Cortex of kidney (tissue), 1 donor: ENCODE results near the gene SPRED3.

Source experiments
- DNase-seq: peaks from one replicate; lab custom pipeline; 2025; lab: John Stamatoyannopoulos, UW

SPRED3 gene

DNA sequence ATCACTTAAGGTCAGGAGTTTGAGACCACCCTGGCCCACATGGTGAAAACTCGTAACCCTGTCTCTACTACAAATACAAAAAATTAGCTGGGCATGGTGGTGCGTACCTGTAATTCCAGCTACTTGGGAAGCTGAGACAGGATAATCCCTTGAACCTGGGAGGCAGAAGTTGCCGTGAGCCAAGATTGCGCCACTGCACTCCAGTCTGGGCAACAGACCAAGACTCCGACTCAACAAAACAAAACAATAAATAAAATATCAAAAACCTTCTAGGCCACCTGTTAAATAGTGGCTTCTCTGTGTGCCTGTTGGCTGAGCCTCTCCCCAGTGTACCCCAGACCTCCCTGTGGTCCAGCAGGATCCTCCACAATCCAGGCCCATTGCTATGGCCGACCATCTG, 17.4 kb upstream of the SPRED3 start:
- no peak for DNase-seq

DNA sequence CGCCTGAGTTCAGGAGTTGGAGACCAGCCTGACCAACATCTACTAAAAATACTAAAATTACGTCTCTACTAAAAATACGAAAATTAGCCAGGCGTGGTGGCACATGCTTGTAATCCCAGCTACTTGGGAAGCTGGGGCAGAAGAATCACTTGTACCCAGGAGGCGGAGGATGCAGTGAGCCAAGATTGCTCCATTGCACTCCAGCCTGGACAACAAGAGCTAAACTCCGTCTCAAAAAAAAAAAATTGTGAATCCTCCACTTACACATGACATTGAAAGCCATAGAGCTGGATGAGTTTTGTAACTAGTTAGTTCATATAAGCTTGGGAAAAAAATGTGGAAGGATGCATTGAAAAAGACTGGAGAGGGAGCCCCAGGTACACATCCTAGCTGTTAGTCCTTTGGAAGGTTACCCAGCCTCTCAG, 14.6 kb upstream of the SPRED3 start:
- DNase-seq = no peak

DNA sequence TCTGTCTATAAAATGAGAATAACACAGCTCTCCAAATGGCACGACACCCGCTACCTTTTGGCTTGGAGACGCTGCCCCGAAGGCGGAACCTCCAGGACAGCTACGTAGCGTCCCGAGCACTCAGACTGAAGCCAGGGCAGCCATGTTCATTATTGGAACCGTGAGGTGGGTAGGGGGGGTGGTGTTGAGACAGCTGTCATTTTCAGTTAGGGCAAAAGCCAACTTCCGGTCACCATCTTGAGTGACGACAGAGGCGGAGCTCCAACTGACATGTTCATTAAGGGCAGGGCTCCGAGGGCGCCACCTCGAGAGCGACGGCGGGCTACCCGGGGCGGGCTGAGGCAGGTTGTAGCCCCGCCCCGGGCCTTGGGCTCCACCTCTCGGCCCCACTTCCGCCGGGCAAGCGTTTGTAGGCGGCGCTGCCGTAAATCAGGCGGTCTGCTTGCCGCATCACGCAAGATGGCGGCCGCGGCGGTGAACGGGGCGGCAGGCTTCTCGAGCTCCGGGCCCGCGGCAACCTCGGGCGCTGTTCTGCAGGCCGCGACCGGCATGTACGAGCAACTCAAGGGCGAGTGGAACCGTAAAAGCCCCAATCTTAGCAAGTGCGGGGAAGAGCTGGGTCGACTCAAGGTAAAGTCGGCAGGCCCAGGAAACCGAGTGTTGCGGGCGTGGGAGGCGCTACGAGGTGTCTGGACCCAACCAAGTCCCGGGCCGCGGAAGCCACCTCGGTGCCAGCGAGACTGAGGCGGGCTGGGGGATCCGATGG, 14.0 kb upstream of the SPRED3 start, which contains the start of gene PSMD8:
TSS of gene PSMD8 (plus strand) at position 240 of the 766 bp plus-strand sequence. CDS start at position 271, 31 bp downstream.
- DNase-seq = no peak

DNA sequence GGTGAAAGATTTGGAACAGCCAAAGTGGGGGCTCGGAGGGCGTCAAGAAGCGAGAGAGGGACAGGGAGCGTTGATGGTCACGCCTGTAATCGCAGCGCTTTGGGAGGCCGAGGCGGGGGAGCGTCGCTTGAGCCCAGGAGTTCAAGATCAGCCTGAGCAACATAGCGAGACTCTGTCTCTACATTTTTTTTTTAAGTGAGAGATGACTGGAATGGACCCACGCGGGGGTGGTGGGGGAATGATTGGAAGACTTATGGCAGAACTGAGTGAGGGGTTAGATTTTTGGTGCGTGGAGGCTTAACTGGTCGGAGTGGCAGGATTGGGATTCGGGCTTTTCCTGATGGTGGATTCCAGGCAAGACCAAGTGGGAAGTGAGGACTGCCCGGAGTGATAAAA, 13.4 kb upstream of the SPRED3 start:
- no peak for DNase-seq

DNA sequence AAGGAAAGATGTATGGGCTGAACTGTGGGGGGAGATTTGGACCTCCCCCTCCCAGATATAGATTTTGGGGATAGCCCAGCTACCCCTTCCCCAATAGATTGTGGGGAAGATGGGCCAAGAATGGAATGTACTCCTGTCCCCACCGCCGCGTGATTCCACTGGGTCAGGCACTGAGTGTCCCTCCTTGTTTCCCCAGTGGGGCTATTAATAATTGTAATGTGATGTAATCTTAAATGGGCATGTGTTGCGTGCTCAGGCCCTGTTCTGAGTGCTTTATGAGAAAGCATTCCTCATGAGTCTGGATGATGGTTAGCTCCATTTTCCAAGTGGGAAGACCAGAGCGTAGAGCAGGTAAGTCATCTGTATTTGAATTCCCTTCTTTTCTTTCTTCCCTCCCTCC, 12.7 kb upstream of the SPRED3 start:
- DNase-seq = no peak

DNA sequence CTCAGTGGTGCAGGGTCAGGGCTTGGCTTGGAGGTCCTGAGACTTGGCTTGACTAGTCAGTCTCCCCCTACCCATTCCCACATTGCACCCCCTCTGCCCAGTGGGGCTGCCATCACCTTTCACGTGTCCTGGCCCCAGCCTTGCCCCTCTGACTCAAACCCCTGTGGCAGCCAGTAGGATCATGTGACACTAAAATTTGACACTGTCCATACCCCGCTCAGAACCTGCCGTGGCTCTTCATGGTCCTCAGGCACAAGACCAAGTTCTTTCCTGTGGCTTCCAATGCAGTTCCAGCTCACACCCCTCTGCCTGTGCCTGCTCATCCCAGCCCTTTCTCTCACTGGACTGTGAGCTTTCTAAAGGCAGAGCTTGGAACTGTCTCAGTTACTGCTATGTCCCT, 11.9 kb upstream of the SPRED3 start:
- DNase-seq = no peak

DNA sequence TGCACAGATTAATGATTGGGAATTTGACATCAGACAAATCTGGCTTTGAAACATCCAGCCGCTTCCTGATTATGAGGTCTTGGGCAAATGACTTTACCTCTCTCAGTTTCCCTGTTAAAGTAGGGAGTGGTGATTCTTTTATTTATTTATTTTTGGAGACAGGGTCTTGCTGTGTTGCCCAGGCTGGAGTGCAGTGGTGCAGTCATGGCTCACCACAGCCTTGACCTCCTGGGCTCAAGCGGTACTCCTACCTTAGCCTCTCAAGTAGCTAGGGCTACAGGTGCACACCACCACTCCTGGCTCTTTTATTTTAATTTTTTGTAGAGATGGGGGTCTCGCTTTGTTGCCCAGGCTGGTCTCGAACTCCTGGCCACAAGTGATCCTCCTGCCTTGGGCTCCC, 11.4 kb upstream of the SPRED3 start:
- DNase-seq = no peak

DNA sequence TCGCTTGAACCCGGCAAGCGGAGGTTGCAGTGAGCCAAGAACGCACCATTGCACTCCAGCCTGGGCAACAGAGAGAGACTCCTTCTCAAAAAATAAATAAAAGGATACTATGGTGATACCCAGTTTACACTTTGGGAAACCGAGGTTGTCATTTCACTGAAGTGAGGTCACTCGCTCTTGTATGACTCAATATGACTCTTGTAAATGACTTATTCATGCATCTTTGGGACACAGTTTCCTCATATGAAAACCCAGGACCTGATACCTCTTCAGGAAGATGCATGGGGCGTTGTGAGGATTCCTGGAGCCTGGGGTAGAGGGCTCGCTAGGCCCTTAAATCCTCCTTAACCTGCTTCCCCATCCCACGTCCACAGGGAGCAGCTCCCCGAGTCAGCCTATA, 9.6 kb upstream of the SPRED3 start:
- DNase-seq = no peak

DNA sequence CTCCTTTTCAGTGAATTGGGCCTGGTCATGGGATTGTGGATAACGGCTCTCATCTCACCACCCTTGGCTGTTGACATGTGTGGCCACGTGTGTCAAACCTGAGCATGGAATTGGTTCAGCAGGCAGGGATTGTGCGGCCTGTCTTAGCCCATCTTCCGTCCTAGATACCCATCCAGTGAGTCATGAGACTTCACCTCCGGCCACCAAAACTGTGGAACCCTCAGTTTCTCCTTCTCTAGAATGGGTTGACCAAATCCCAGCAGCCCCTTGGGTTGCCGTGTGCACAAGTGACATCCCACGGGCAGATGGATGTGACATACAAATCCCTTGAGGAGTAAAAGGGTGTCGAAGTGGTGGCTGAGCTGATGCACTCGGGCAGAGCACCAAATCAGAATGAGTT, 7.4 kb upstream of the SPRED3 start:
- no peak for DNase-seq

DNA sequence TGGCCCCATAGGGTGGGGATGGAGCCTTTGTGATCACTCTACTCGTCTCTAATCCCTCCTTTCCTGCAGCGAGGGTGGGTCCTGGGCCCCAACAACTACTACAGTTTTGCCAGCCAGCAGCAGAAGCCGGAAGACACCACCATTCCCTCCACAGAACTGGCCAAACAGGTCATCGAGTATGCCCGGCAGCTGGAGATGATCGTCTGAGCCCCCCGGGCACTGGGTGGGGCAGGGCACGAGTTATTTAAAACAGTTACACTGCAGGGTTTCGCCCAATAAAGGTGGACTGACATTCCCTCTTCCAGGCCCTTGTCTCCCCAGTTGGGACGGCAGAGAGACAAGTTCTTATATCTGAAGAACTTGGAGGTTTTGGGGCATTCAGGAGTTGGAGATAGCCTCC, 5.3 kb upstream of the SPRED3 start:
- no peak for DNase-seq

DNA sequence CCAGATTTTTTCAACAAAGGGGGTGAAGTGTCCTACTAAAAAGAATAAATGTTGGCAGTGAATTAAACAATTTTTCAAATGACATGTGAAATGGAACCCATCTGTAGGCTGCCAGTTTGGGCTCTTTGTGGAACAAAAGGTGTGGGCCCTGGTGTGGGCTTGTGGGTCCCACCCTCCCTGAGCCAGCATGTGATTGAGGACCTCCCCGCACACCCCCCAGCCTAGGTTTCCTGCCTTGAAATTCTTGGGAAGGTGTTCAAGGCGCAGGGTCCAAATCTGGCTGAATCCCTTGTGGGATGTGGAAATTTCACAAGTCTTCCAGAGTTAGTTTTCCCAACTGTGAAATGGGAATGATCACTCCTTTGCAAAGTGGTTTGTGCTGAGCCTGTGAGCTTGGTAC, 4.8 kb upstream of the SPRED3 start:
- no peak for DNase-seq

DNA sequence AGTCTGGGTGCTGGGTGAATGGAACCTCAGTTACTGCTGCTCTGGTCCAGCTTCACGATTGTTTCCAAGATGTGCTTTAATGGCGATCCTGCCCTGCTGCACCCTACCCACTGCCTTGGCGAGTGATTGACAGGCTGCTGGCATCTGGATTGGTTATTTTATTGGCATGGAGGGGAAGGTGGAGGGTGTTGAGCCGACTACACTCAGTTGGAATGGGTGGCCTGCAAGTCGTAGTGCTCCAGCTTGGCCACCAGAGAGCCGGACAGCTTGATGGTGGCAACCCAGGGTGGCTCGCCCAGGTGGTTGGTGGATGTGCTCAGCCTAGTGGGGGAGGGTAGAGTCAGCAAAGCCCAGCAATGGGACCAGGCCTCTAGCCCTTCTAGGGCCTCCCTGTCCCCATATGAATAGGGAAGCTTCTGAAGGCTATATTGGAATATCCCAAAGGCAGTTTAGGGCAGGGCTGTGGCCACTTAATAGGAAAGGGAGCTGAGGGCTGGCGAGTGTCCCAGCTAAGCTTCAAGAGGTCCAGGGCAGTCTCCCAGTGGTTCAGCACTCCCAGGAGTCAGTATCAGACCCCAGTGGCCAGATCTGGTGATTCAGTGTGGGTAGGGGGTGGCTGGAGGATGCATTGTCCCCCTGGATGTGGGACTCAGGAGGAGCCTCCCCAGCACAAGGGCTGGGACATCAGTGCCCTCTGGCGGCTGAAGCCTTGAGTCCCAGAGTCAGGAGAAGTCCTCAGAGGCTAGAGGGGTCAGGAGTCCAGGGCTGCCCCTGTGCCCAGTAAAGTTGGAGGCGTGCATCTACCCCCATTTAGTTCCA, 4.1 kb upstream of the SPRED3 start:
- DNase-seq = no peak

DNA sequence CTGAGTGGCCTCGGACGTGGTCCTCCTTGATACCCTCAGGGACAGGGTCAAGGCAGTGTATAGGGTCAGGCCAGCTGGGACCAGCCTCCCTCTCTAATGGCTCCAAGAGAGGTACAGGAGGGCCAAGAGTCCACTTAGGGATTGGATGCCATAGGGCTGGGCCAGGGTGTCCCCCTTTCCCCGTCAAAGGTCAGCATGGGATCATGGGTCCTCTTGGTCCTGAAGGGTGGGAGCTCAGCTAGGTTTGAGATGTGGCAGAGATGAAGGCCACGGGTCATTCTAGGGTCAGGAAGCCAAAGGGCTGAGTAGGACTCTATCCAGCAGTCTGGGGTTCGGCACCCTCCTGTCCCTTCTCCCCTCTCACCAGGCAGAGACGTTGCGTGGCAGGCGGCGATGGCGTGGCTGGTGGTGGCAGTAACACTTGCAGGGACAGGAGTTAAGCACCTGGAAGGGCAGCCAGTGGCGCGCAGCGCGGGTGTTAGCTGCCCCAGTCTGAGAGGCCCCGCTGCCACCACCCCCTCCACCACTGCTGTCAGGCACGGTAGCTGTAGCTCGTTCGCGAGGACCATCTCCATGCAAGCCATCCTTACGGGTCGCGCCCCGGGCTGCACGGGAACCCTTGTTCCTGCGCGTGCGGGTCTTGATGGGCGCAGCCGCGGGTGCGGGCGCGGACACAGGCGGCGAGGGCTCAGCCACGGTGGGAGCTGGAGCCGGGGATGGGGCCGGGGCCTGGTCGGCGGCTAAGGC, 3.3 kb upstream of the SPRED3 start:
- DNase-seq = no peak

DNA sequence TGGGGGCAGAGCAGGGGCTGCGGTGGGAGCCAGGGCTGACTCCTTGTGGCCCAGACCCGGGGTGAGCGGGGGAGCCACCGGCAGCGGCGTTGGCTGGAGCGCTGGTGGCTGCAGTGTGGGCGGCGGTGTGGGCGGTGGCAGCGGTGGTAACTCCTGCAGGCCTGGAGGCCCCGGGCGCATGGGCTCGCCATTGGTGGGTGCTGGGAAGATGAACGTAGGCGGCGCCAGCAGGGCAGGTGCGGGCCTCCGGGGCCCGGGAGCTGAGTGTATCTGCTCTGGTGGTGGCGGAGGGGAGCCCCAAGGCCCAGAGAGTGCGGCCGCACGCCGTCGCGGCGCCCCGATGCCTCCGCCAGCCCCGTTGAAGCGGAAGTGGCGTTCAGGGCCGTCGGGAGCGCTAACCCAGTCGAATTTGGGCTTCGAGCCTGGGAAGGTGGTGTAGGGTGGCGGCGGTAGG, 2.7 kb upstream of the SPRED3 start:
- DNase-seq = no peak

DNA sequence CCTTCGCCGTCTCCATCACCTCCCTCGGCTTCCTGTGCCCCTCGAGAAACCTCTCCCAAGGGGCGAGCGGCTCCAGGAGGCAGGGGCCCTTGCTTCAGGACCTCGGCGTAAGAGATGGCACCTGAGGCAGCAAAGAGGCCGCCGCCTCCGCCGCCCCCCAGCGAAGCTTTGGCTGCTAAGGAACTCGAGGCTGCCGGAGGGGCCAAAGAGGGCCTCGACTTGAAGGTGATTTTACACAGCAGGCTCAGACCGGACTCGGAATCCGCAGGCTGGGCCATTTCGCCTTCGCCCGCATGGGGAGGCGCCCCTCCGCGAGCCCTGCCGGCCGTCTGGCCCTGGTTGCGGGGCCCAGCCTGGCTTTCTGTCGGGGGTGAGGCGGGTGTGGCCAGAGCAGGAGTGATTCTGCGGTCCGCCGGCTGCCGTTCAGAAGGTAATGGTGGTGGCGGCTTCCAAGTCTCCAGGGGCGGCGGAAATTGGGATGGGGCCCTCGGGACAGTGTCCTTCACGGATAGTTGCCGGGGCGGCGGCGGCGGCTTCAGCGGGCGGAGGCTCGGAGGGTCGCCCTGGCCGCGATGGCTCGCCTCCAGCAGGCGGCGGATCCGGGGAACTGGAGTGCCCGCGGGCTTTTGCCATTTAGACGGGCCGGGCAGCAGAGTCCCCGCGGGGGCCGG, 2.1 kb upstream of the SPRED3 start:
- DNase-seq = no peak

DNA sequence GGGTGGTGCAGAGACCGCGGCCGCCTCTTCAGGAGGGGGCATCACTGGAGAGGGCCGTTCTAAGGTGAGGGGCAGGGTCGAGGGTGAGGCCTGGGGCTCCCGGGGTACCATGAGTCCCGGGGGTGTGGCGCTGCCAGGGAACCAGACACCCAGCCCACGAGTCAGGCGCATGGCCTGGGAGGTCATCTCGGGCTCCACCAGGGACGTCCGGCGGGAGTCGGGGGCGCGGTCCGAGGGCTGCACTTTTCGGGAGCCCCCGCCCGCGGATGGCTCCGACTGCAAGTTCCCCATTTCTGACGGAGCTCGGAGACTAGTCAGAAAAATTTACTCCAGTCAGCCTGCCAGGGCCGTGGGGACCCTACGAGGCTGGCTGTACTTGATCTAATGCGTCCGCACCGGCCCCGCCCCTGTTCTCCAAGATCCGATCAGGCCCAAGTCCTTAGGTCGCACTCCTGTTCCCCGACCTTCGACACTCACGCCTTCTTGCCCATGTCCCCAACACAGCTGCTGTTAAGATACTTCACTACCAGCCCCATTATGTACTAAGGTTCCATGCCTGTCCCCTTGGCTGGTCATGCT, 1.4 kb upstream of the SPRED3 start:
- DNase-seq = no peak

DNA sequence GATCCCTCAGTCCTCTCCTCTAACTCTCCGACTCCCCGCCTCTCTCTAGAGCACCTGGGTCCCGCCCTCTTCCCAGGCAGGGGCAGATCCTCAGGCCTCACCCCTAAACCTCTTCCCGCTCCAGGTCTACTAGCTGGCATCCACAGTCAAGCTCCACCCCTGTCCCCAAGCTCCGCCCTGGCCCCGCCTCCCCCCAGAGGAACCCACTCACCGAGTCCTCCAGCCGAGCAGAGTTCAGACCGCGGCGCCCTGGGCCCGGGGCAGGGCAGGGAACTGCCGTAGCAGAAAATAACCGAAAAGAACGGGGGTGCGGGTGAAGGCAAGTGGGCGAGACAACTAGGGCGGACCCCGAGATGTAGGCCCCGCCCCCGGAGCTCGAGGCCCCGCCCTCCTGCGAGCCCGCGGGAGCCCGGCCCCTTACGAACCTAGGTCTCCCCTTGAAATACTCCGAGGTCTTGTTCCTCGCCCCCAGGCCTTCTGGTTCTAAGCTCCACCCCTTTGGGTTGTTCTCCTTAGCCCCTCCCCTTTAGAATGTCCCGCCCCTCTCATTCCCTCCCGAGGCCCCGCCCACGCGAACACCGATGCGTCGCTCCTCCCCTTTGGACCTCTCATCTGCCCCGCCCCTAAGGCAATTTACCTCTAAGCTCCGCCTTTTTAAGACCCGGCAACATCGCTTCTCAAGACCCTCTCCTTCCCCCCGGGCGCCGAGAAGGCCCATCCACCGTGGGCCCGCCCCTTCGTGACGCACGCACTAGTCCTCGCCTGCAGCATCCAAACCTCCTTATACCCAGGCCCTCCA, 748 bp upstream of the SPRED3 start, which contains the start of gene GGN:
TSS of gene GGN (minus strand) at position 485 of the 799 bp plus-strand sequence. CDS start 773 bp downstream, outside the sequence.
- no peak for DNase-seq

DNA sequence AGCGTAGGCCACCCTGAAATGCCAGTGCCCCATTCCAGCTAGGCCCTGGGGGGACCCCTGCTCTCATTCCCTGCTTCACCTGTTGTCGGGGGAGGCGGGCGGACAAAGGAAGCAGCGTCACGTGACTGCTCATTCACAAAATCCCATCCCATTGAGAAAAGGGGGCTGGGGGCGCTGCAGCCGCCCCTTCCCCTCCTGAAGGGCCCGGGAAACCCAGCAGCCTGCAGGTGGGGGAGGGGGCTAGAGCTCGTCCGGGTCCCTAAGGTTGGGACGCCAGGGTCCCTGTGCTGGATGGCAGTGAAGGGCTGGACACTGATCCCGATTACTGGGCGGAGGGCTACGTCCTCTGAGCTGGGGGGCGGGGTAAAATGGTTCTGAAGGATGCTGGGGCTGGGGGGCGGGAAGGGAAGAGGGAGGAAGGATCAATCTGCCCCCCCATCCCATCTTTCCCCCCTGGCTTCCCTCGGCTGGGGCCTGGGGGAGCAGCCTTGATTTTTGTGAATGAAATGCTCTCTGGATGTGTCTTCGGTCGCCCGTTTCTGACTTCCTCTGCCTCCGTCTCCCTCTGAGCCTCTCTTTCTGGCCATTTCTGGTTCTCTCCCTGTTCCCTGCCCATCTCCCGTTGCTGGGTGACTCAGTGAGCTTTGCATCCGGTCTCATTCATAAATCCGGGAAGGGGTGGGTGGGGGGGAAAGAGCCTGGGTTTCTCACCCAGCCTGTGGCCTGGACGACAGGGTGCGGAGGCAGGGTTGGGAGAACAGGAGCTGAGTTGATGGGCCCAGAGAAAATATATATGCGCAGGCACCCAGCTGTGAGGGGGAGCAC, 816 bp downstream of the SPRED3 start:
- no peak for DNase-seq
